Measurements from ENCODE around the gene FLOT1.

The FLOT1 gene

GRCh38 chr6:30709101-30709868, 33.2 kb downstream of the FLOT1 start:
- peaks cover 80% of the 10 kb centered on the region for H3K4me1 ChIP-seq (ENCODE audit: low read depth, poor library complexity, severe bottlenecking)
- H3K79me2 ChIP-seq (ENCODE audit: insufficient read depth, low read depth), result no peaks in the 10 kb centered on the region
- no peak overlapping the region for H3K4me3 ChIP-seq (IDR thresholded peaks at IDR 0.05; ENCODE audit: insufficient read depth, low read depth, low read length)
- no peaks in the 10 kb centered on the region for H3K27me3 ChIP-seq (ENCODE audit: insufficient read depth, low read depth)
- H2AFZ ChIP-seq (ENCODE audit: low read depth), result no peak overlapping the region
- no peaks in the 10 kb centered on the region; the same call in 1 of the 2 replicates for H3K36me3 ChIP-seq (ENCODE audit: insufficient read depth)
- peak overlapping the region; percentile 70; the same call in 1 of the 2 replicates for H3K27ac ChIP-seq
- no peaks in the 10 kb centered on the region for H4K20me1 ChIP-seq (ENCODE audit: insufficient read depth)
- no peak for TF ChIP-seq CTCF (conservative IDR thresholded peaks at IDR 0.05; ENCODE audit: low read depth, low read length)
- H3K4me2 ChIP-seq, result peak overlapping the region; percentile 68; the same call in 1 of the 2 replicates
- no peak overlapping the region for H3K9ac ChIP-seq

- Histone ChIP-seq H2AFZ (ENCODE audit: low read depth) (no peak overlapping the region), H3K27ac (peak overlapping the region; percentile 70), H3K9ac (peak overlapping the region; percentile 37; the same call in 1 of the 2 replicates)
Observed at GRCh38 chr6:30707281-30707850, 35.1 kb downstream of the FLOT1 start.

DNA sequence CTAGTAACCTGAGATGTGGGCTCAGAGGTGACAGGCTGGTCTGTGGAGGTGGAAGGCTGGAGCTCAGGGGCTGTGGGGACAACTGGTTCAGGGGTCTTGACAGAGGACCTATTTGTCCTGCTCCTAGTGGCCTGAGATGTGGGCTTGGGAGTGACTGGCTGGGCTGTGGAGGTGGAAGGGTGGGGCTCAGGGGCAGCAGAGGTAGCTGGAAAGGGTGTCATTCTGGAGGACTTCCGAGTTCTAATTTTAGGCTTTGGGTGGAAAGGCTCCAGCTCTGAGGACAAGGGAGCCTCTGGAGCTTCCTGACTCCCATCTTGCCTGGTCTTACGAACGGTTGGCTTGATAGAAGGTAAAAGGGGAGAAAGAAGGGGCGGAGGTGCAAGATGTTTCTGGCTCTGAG, 36.9 kb downstream of the FLOT1 start:
- peaks cover 43% of the 10 kb centered on the region for H3K4me1 ChIP-seq (ENCODE audit: low read depth, poor library complexity, severe bottlenecking)
- no peak overlapping the region for H3K27ac ChIP-seq
- no peaks in the 10 kb centered on the region for H3K36me3 ChIP-seq (ENCODE audit: insufficient read depth)
- no peak overlapping the region for H2AFZ ChIP-seq (ENCODE audit: low read depth)
- TF ChIP-seq CTCF (conservative IDR thresholded peaks at IDR 0.05; ENCODE audit: low read depth, low read length), result no peak
- no peaks in the 10 kb centered on the region for H4K20me1 ChIP-seq (ENCODE audit: insufficient read depth)
- H3K9ac ChIP-seq, result no peak overlapping the region
- no peak overlapping the region for H3K4me3 ChIP-seq (IDR thresholded peaks at IDR 0.05; ENCODE audit: insufficient read depth, low read depth, low read length)
- H3K27me3 ChIP-seq (ENCODE audit: insufficient read depth, low read depth), result no peaks in the 10 kb centered on the region
- H3K4me2 ChIP-seq, result no peak overlapping the region
- H3K79me2 ChIP-seq (ENCODE audit: insufficient read depth, low read depth), result no peaks in the 10 kb centered on the region

More at GRCh38 chr6:30707281-30707850, 35.1 kb downstream of the FLOT1 start:
- H3K4me1 ChIP-seq (ENCODE audit: low read depth, poor library complexity, severe bottlenecking), result peaks cover 61% of the 10 kb centered on the region
- no peak overlapping the region for H3K4me3 ChIP-seq (IDR thresholded peaks at IDR 0.05; ENCODE audit: insufficient read depth, low read depth, low read length)
- no peaks in the 10 kb centered on the region for H3K27me3 ChIP-seq (ENCODE audit: insufficient read depth, low read depth)
- peak overlapping the region; percentile 68 for H3K4me2 ChIP-seq
- H4K20me1 ChIP-seq (ENCODE audit: insufficient read depth), result no peaks in the 10 kb centered on the region
- no peak for TF ChIP-seq CTCF (conservative IDR thresholded peaks at IDR 0.05; ENCODE audit: low read depth, low read length)
- no peaks in the 10 kb centered on the region for H3K36me3 ChIP-seq (ENCODE audit: insufficient read depth)
- H3K79me2 ChIP-seq (ENCODE audit: insufficient read depth, low read depth), result no peaks in the 10 kb centered on the region

DNA sequence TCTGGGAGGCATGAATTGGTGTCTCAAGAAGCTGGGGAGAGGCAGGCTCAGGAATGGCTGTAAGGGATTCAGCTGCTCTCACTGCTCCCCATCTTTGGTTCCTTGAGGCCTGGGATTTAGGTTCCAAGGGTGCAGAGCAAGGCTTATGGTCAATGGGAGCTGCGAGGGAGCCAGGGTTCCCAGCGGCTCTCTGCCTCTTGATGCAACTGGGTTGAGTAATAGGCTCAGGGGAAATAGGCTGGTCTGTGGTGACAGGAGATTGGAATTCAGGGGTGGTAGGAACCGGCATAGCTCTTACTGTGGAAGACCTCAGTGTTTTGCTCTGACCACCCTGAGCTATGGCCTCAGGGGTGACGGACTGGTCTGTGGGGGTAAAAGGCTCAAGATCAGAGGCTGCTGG, 38.7 kb downstream of the FLOT1 start:
- Histone ChIP-seq H3K27ac (no peak overlapping the region), H3K9ac (no peak overlapping the region), H3K36me3 (ENCODE audit: insufficient read depth) (no peaks in the 10 kb centered on the region), H2AFZ (ENCODE audit: low read depth) (no peak overlapping the region), H3K4me1 (ENCODE audit: low read depth, poor library complexity, severe bottlenecking) (peaks cover 25% of the 10 kb centered on the region), H3K27me3 (ENCODE audit: insufficient read depth, low read depth) (no peaks in the 10 kb centered on the region), H3K4me2 (no peak overlapping the region), H3K4me3 (IDR thresholded peaks at IDR 0.05; ENCODE audit: insufficient read depth, low read depth, low read length) (no peak overlapping the region), H4K20me1 (ENCODE audit: insufficient read depth) (no peaks in the 10 kb centered on the region), H3K79me2 (ENCODE audit: insufficient read depth, low read depth) (no peaks in the 10 kb centered on the region)
- no peak for TF ChIP-seq CTCF (conservative IDR thresholded peaks at IDR 0.05; ENCODE audit: low read depth, low read length)

All from KMS-11 (cell line).